Hematopoietic multipotent progenitor cell treated with erythropoietin and hydrocortisone succinate and interleukin-3 and kit ligand, for 8 days (in vitro differentiated cells): ENCODE data around the gene MAML2.
"Not testable (repeated sequence)": the region's sequence is repeated elsewhere in the genome, so short reads cannot be mapped to it uniquely, and the experiment has no call there.

ENCODE experiments used
- DNase-seq: peaks from one replicate; pipeline ENCODE4 v3.0.0-alpha.2; 2015

Gene MAML2

DNA sequence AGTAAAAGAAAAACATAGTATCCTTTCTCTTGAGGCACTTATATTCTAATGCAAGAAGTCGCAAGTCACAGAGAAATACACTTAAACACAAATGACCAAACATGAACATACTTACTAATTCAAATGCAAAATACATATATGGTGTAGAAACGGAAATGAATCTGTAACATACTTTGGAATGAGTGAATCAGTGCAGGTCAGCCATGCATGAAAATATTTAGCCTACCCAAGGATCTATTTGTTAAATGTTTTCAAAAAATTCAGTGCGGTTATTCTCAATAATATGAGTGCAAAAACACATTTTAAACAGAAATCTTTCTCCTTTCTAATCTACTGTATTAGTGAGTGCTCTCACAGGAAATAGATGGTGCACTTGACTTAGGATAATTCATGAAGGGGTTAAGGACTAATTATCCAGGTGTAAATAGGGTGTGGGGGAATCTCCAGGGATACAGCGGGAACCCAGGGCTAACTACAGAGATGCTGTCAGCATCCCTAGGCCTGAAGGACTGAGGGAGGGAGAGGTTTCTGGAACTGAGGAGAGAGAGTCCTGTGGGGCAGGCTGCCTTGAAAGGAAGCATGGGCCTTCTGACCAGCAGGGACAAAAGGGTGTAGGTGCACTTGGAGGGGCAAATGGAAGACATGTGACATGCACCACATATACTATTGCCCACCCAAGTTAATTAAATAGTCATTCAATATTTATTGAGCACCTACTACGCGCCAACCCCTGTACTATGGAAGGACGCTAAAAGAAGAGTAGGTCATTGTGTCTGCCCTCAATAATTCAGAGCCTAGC, 139.2 kb downstream of the MAML2 start:
- DNase-seq: no peak

DNA sequence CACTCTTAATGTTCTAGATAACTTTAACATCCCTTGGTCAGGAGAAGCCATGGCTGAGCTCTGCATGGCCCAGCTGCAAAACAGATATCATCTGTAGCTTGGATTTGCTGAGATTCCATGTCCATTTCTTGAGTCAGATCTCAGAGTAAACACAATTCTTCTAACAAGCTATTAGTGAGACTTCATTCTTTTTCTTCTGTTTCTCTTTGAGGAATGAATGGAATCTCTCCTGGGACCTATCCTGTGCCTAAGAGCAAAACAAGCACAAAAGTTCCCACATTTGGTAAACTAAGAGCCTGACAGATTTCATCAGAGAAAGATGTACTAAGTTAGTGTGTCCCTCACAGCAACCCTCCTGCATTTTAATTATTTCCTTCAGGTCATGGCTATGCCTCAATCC, 142.8 kb downstream of the MAML2 start:
- DNase-seq: no peak

GRCh38 chr11:96199563-96200025, 143.4 kb downstream of the MAML2 start:
- no peak for DNase-seq

GRCh38 chr11:96197801-96198701, 144.9 kb downstream of the MAML2 start:
- DNase-seq: no peak

- DNase-seq: no peak
These were observed 145.9 kb downstream of the MAML2 start for GRCh38 chr11:96197103-96197502.

DNA sequence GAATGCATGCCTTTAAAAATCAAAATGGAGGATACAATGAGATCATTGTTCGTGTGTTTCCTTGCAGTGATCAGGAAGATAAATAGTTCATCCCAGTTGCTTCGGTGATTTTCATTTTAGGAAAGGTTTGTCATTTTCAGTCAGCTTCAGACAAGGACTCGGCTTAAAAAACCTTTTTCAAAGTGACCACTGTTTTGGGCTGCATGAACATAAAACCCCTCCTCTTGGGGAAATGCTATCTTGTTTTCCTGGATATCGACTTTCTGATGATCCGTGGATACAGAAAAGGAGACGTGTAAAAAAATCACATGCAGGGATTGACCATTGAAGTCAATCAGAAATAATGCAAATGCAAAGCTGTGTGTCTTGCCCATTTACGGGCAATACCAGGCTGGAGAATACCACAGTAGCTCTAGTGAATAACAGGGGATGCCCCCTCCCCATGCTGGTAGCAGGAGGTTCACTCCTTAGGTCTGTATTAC, 146.8 kb downstream of the MAML2 start:
- DNase-seq: no peak

GRCh38 chr11:96195671-96196070, 147.3 kb downstream of the MAML2 start:
- no peak for DNase-seq

DNA sequence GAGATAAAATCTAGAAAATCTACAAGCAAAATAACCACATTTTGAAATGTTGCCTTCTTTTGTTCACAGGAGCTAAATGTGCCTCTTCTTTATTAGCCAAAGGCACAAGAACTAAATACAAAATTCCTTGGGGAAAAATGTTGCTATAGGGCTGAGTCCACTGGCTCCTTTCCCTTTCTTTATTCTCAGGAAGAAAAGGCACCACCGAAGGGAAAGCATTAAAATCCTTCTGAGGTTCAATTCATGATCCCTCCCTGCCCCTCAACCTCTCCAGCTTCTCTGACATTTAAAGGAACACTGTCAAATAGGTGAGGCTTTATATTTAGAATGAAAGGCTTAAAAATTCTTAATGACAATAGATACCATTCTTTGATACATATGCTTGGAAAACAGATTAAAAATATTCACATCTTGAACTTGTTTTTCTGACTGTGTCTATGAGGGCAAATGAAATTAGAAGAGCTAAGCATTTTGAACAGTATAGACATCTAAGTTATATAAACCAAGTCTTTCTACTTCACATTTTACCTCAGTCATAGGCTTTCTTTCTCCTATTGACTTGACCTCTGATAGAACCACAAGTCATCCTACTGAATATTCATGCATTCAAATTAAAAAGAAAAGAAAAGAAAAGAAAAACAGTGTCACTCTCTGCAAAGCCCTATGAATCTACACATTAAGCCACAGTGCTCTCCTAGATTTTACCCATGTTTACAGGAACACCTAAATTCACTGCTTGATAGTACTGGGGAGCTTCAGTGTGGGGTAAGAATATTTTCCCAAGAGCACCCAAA, 148.2 kb downstream of the MAML2 start:
- no peak for DNase-seq

GRCh38 chr11:96193745-96194443, 149.1 kb downstream of the MAML2 start:
- DNase-seq: no peak

DNA sequence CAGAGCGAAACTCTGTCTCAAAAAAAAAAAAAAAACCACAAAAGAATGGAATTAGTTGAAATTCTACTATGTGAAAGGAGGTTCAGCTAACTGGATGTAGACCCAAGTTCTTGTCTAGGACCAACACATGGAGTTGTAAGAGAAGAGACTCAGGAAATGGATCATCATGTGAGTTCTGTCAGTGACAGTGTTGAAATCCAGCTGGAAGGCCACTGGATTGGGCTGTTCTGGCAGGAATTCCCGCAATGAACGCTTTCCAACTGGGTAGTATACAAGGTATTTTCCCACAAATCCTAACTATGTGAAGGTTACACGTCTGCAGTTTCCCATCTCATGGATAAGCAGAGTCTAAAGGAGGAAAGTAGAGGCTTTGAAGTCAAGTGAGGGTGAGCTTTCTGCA, 151.2 kb downstream of the MAML2 start:
- no peak for DNase-seq

DNA sequence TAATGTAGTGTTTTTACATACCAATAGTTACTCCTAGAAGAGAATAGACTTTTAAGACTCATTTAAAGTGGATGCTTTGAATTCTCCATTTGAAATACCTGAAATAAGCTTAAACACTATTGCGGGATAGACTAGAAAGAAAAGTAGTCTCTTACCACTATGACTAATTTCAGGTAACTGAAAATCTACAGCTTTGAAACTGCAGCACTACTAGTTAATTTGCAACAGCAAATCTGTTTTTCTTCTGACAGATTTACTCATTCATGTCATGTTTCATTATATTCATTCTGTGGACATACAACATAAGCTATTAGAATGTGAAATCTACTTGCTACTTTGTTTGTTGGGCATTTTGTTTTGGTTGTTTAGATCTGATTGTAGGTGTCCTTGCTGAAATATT, 153.6 kb downstream of the MAML2 start:
- no peak for DNase-seq

DNA sequence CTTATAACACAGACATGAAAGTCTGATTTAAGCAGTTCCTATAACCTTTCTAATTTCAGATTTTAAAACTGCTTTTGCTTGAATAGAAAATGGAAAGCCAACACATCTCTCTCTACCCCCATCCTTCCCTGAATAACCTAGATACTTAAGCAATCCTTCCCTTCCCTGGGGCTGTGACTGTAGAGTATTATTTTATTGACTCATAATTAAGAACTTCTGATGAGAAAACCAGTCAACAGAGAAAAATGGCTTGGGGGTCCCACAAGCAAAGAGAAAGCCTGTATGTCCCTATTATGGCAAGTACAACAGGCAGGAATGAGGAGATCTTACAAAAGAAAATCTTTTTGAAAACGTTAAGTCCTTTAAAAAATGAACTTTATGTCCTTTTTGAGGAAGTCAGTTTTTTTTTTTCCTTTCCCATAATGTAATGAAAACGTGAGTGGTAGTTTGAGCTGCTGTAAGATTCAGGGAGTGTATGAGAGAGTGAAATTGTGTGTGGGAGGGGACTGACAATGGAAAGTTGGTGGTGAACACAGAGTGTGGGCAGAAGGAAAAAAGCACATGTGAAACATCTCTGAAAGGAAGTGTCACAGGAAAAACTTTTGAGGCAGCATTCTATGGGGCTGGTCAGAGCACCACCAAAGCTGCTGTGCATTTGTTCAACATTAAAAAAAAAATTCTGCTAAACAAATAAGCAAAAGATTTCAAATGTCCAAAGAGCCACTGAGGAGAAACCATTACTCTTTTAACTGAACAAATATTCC, 154.6 kb downstream of the MAML2 start:
- DNase-seq: no peak

GRCh38 chr11:96187822-96188221, 155.2 kb downstream of the MAML2 start:
- no peak for DNase-seq

GRCh38 chr11:96186806-96187205, 156.2 kb downstream of the MAML2 start:
- no peak for DNase-seq

DNA sequence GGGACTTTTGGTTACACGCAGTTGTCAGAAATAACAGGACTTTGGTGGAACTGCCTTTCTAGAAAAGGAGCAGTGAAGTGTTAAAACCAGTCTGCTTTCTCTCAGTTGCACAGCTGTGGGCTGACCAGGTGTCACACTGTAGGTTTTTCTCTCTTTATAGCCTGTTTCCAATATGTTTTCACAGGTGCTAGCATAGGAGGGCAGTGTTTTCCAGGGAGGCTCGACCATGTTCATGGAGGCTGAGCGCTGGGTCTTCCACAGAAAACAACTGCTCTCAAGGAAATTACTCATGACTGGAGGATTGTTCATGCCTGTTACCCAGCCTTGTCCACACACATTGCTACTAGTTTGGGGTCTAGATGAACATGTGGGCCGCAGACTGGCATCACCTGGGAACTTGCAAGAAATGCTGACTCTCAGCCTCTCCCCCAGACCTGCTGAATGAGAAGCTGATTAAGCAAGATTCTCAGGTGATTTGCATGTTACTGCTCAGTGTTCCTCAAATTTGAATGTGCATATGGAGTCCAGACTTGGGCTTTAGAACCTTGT, 157.7 kb downstream of the MAML2 start:
- DNase-seq: no peak

- not testable (repeated sequence) for DNase-seq
These were observed 162.1 kb downstream of the MAML2 start for GRCh38 chr11:96180937-96181336.

DNA sequence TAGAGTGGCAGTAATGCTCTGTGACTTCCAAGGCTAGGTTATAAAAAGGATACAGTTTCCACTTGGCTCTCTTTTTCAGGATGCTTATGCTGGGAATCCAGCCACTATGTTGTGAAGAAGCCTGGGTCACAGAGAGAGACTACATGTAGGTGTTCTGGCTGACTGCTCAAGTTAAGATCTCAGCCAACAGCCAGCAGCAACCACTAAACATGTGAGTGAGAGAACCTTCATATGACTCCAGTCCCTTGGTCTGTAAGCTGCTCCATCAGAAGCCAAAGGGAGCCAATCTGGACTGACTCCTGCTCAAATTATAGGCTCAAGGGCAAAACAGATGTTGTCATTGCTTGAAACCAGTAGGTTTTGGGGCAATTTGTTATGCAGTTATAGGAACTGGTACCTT, 162.7 kb downstream of the MAML2 start:
- DNase-seq: no peak

DNA sequence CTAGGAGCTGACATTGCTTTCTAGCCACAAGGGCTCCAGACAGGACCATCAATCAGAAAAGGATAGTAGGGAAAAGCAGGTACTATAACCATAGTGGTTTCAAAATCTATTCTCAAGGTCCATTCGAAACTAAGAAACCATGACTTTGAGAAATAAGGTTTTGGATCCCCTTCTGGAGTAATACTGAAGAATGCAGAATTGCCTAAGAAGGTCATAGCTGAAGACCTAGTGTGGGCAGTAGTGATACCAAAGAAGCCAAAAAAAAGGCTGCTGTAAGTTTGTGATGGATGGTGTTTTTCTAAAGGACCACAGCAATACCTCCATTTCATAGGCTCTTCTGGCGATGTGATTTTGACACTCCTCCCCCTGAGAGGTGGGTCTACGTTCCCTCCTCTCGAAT, 163.1 kb downstream of the MAML2 start:
- DNase-seq: no peak

DNA sequence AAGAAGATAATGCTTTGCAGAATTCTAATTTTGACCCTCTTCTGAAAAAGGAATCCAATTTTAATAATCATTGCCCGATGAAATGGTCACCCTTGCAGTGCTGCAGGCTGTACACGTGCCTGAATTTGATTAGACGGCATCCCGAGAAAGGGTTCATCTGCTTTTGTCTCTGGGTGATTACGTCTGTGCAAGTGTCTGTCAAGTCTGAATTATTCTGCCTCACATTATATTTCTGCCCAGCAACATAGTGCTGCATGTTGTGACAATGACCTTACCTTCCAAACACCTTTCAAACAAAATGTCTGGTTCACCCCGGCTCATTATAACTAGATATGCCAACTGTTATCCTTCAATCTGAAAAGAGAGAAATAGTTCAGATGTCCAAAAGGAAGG, 164.1 kb downstream of the MAML2 start:
- no peak for DNase-seq

GRCh38 chr11:96178049-96178886, 164.7 kb downstream of the MAML2 start:
- no peak for DNase-seq
